Thymus (tissue), 11 donors: Measurements from ENCODE around the gene GOLGA6L7. TPM values are rescaled to one million over a fixed set of nuclear protein-coding genes. Genes with fewer than 3 reads are reported as not detected.
"Not testable (repeated sequence)": the region's sequence is repeated elsewhere in the genome, so short reads cannot be mapped to it uniquely, and the experiment has no call there.

Source experiments
- DNase-seq, 9 donors: peaks; one replicate each; pipeline ENCODE4 v3.0.0-alpha.2; 2013; ENCODE audit warnings: low spot score in 9 of 9, low read depth in 6 of 9, missing footprints in 1 of 9
- H3K27ac ChIP-seq, 2 donors: one replicate each; pipeline ENCODE4 v1.5.1; 2013; ENCODE audit warnings: control low read depth in 1 of 2, low read depth in 1 of 2, low read length in 1 of 2, mild to moderate bottlenecking in 1 of 2, moderate library complexity in 1 of 2
- H3K27me3 ChIP-seq, 2 donors: one replicate each; pipeline ENCODE4 v1.5.1; 2013; ENCODE audit warnings: low read length in 1 of 2; ENCODE audit not compliant: control insufficient read depth in 2 of 2, insufficient read depth in 1 of 2
- H3K36me3 ChIP-seq, 2 donors: one replicate each; pipeline ENCODE4 v1.5.1; 2013; ENCODE audit warnings: low read length in 1 of 2, mild to moderate bottlenecking in 1 of 2, moderate library complexity in 1 of 2; ENCODE audit not compliant: control insufficient read depth in 2 of 2, insufficient read depth in 2 of 2
- H3K4me1 ChIP-seq, 2 donors: one replicate each; pipeline ENCODE4 v1.5.1; 2013; ENCODE audit warnings: low read length in 2 of 2; ENCODE audit not compliant: control insufficient read depth in 2 of 2, insufficient read depth in 2 of 2
- H3K4me3 ChIP-seq, 2 donors: one replicate each; pipeline ENCODE4 v1.5.1; 2013; ENCODE audit warnings: low read length in 2 of 2, control low read depth in 1 of 2, mild to moderate bottlenecking in 1 of 2
- H3K9me3 ChIP-seq, 2 donors: one replicate each; pipeline ENCODE4 v1.5.1; 2013; ENCODE audit warnings: low read length in 1 of 2, mild to moderate bottlenecking in 1 of 2; ENCODE audit not compliant: control insufficient read depth in 2 of 2, insufficient read depth in 1 of 2
- WGBS: extraction: QIAGEN DNeasy Blood & Tissue Kit; methylation state at CpG from one replicate; pipeline ENCODE4 v1.1.7; 2013; 5-methylcytosine and 5-hydroxymethylcytosine counted together
- polyA plus RNA-seq: library from polyadenylated mRNA; stranded (reverse); fragments of 200-250 nt; gene quantifications from one replicate; pipeline ENCODE4 v1.2.3, GENCODE V29; 2013
- total RNA-seq: library from RNA; stranded (reverse); fragments of 120-200 nt; gene quantifications from one replicate; pipeline ENCODE4 v1.2.4, GENCODE V29; 2013
- donor health status: healthy.

The GOLGA6L7 gene
- total and polyA plus RNA-seq, 2 donors = 0.05 TPM; not detected in 1

GRCh38 chr15:28876131-28876844 is 27.8 kb upstream of the GOLGA6L7 start:
- Histone ChIP-seq H3K9me3 (no peaks in the 10 kb centered on the region), H3K27me3 (no peaks in the 10 kb centered on the region), H3K4me1 (peaks cover 5 to 7% of the 10 kb centered on the region in 2 donors), H3K36me3 (no peaks in the 10 kb centered on the region), H3K4me3 (no peak overlapping the region), H3K27ac (no peak overlapping the region)
- 73% methylated on average over 14 of the region's 14 CpGs for WGBS
- no peak for DNase-seq

DNA sequence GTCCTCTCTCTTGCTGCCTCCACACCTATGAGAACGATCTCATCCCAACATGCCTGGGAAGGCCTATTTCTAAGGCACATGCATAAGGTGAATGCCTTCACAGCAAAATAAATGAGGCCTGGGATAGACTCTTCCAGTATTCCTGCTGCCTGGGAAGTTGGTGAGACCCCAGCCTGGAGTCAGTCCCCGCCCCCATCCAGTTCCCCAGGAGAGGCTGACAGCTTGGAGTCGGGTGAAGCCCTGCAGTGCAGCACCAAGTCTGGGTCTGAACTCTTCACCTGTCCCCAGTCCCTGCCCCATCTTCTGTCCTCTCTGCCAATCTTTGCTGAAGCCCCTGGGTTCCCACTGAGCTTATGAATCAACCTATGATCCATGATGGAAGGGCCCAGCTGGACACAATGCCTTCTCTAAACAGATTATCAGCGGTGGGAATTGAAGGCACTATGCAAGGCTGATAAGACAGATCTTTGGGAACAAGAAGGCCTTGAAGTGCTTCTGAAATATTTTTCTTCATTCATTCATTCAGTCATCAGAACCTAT is 27.1 kb upstream of the GOLGA6L7 start:
- H3K4me1 ChIP-seq = peaks cover 5 to 7% of the 10 kb centered on the region in 2 donors
- H3K27me3 ChIP-seq = no peaks in the 10 kb centered on the region
- 97% methylated on average over 4 of the region's 4 CpGs for WGBS
- H3K4me3 ChIP-seq = no peak overlapping the region
- no peaks in the 10 kb centered on the region for H3K36me3 ChIP-seq
- no peak for DNase-seq
- no peak overlapping the region for H3K27ac ChIP-seq
- H3K9me3 ChIP-seq = no peaks in the 10 kb centered on the region

DNA sequence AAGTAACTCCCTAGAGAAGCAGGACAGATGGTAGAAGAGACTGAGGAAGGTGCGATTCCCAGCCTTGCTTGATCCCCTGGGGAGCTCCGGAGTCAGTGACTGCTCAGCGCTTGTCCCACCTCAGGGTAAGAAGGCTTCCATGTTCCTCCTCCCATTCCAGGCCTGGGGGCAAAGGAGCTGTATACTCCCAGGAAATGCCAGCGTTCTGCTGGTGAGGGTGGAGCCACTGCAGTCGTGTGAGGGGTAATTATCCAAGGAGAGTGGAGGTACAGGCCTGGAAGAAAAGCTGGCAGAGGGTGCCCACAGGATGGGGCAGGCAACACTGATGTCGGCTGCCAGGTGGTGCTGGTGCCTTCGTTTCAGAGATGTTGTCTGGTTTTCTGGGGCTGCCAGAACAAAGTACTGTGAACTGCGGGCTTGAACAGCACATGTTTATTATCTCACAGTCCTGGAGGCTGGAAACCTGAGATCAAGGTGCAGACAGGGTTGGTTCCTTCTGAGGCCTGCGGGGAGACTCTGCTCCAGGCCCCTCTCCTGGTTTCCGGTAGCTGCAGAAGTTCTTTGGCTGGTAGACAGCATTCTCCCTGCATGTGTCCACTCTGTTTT is 25.2 kb upstream of the GOLGA6L7 start:
- Histone ChIP-seq H3K4me3 (no peak overlapping the region), H3K9me3 (no peaks in the 10 kb centered on the region), H3K36me3 (no peaks in the 10 kb centered on the region), H3K4me1 (peaks cover 5 to 7% of the 10 kb centered on the region in 2 donors), H3K27me3 (no peaks in the 10 kb centered on the region), H3K27ac (no peak overlapping the region)
- DNase-seq = no peak
- 67% methylated on average over 10 of the region's 10 CpGs for WGBS

DNA sequence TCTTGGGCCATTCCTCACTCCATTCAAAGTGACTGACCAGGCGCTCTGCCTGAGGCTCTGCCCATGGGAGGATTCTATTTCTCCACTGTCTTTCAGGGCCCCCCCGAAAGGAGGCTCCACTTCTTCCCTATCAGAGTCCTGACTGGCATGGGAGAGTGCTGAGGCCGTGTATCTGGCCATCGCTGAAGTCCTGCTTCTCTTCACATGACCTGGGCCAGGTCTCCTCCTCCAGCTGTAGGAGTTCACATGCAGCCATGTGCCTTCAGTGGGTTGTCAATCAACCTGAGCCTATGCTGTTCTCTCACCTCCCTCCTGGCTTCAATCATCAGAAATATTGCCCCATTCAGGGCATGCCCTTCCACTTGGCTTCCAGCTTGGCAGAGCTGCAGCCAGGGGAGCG is 24.6 kb upstream of the GOLGA6L7 start:
- peaks cover 5 to 7% of the 10 kb centered on the region in 2 donors for H3K4me1 ChIP-seq
- H3K9me3 ChIP-seq = no peaks in the 10 kb centered on the region
- WGBS = 97% methylated on average over 5 of the region's 5 CpGs

DNA sequence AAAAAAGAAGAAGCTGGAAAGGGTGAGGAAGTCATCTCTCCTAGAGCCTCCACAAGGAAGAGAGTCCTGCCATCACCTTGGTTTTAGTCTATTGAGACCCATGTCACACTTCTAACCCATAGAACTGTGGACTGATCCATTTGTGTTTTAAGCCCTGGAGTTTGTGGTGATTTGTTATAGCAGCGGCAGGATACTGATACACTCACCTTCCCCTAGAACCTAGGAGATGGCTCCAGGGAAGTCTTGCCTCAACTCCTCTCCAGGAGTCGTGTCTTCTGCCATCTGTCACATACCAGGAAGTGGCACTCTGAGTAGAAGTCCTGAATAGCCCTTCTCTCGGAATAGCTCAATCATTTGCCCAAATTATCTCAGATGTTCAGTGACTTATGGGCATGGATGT is 22.7 kb upstream of the GOLGA6L7 start:
- Histone ChIP-seq H3K4me1 (peaks cover 1 to 3% of the 10 kb centered on the region in 2 donors), H3K27ac (no peak overlapping the region), H3K36me3 (no peaks in the 10 kb centered on the region), H3K27me3 (no peaks in the 10 kb centered on the region), H3K9me3 (no peaks in the 10 kb centered on the region), H3K4me3 (no peak overlapping the region)
- 97% methylated on average over 3 of the region's 3 CpGs for WGBS
- no peak for DNase-seq

More for the DNA sequence above, 24.6 kb upstream of the GOLGA6L7 start:
- no peak for DNase-seq
- H3K27me3 ChIP-seq = no peaks in the 10 kb centered on the region
- H3K36me3 ChIP-seq = no peaks in the 10 kb centered on the region
- no peak overlapping the region for H3K4me3 ChIP-seq
- no peak overlapping the region for H3K27ac ChIP-seq

- no peak for DNase-seq
- H3K4me1 ChIP-seq = no peaks in the 10 kb centered on the region
- no peaks in the 10 kb centered on the region for H3K36me3 ChIP-seq
- H3K27ac ChIP-seq = no peak overlapping the region
- H3K9me3 ChIP-seq = no peaks in the 10 kb centered on the region
- H3K27me3 ChIP-seq = no peaks in the 10 kb centered on the region
- 96% methylated on average over 9 of the region's 9 CpGs for WGBS
- no peak overlapping the region for H3K4me3 ChIP-seq
Measured at GRCh38 chr15:28868744-28869345, 20.4 kb upstream of the GOLGA6L7 start.

- not testable (repeated sequence) for H3K9me3 ChIP-seq, DNase-seq, H3K4me3 ChIP-seq, H3K4me1 ChIP-seq, H3K27ac ChIP-seq, H3K27me3 ChIP-seq, H3K36me3 ChIP-seq
- WGBS = 98% methylated on average over 11 of the region's 11 CpGs
Measured at GRCh38 chr15:28861589-28862293, 13.3 kb upstream of the GOLGA6L7 start.

GRCh38 chr15:28861031-28861534 is 12.6 kb upstream of the GOLGA6L7 start:
- no peaks in the 10 kb centered on the region for H3K36me3 ChIP-seq
- no peak overlapping the region for H3K27ac ChIP-seq
- no peak for DNase-seq
- H3K9me3 ChIP-seq = no peaks in the 10 kb centered on the region
- H3K4me1 ChIP-seq = no peaks in the 10 kb centered on the region
- H3K27me3 ChIP-seq = no peaks in the 10 kb centered on the region
- WGBS = 96% methylated on average over 16 of the region's 16 CpGs
- no peak overlapping the region for H3K4me3 ChIP-seq
